Transverse colon (tissue), 4 donors: ENCODE results near the gene ADCY2.

ENCODE experiments used
- CTCF ChIP-seq, 5 experiments: fragments of 200-600 bp in 3 of 5; fragments of 450-650 bp in 2 of 5; sonication (generic) in 3 of 5; IDR thresholded peaks; 1 replicate in 2 of 5; 2 replicates in 3 of 5; pipeline ENCODE4 v1.5.1; 2016 to 2017; ENCODE audit warnings: antibody characterized with exemption in 5 of 5, inconsistent platforms in 3 of 5, mild to moderate bottlenecking in 2 of 5, moderate library complexity in 1 of 5
- POLR2A ChIP-seq: fragments of 450-650 bp; IDR thresholded peaks from one replicate; pipeline ENCODE4 v1.6.1; 2016; ENCODE audit warnings: antibody characterized with exemption, mild to moderate bottlenecking, moderate library complexity
- POLR2AphosphoS5 ChIP-seq, 3 donors: sonication (generic); formaldehyde crosslinking; IDR thresholded peaks; one replicate each; pipeline ENCODE4 v1.6.1; 2016; ENCODE audit warnings: antibody characterized with exemption in 3 of 3

GRCh38 chr5:7745882-7746610 lies 350.1 kb downstream of the ADCY2 start:
- TF ChIP-seq POLR2A (no peak), CTCF (IDR thresholded peaks at IDR 0.05) (peak; percentile 72 to 92 (median 84)), POLR2AphosphoS5 (IDR thresholded peaks at IDR 0.05) (no peak)
